MV-4-11 (cell line): ENCODE data around the gene HTN1.
"Not testable (repeated sequence)": the region's sequence is repeated elsewhere in the genome, so short reads cannot be mapped to it uniquely, and the experiment has no call there.

Experiments
- DNase-seq: peaks from one replicate; lab custom pipeline; 2025; lab: John Stamatoyannopoulos, UW

The HTN1 gene

GRCh38 chr4:70050138-70050537 is at the start of gene HTN1:
TSS of gene HTN1 (plus strand) at chr4:70050438. CDS start at chr4:70053077, 2,639 bp downstream.
- not testable (repeated sequence) for DNase-seq

- DNase-seq = no peak
Measured at GRCh38 chr4:70000711-70001110, 49.5 kb upstream of the HTN1 start.

GRCh38 chr4:70002507-70002906 is 47.7 kb upstream of the HTN1 start:
- no peak for DNase-seq

- DNase-seq = no peak
Measured at GRCh38 chr4:70008771-70009170, 41.5 kb upstream of the HTN1 start.

- DNase-seq = not testable (repeated sequence)
Measured at GRCh38 chr4:70019006-70019405, 31.2 kb upstream of the HTN1 start.

- no peak for DNase-seq
Measured at GRCh38 chr4:70023218-70023617, 27.0 kb upstream of the HTN1 start.

GRCh38 chr4:70027011-70027410 is 23.2 kb upstream of the HTN1 start:
- no peak for DNase-seq

GRCh38 chr4:70028159-70028558 is 22.1 kb upstream of the HTN1 start, which contains the start of gene HTN3:
TSS of gene HTN3 (plus strand) at chr4:70028459. CDS start at chr4:70030741, 2,282 bp downstream.
- DNase-seq = not testable (repeated sequence)

- DNase-seq = not testable (repeated sequence)
Measured at GRCh38 chr4:70037559-70037958, 12.7 kb upstream of the HTN1 start.

GRCh38 chr4:70039928-70040327 is 10.3 kb upstream of the HTN1 start:
- DNase-seq = not testable (repeated sequence)

- DNase-seq = no peak
Measured at GRCh38 chr4:70041652-70042286, 8.5 kb upstream of the HTN1 start.

- DNase-seq = not testable (repeated sequence)
Measured at GRCh38 chr4:70056534-70056933, 6.3 kb downstream of the HTN1 start.

GRCh38 chr4:70057651-70058050 is 7.4 kb downstream of the HTN1 start:
- DNase-seq = no peak

GRCh38 chr4:70059149-70059548 is 8.9 kb downstream of the HTN1 start:
- DNase-seq = no peak

- DNase-seq = no peak
Measured at GRCh38 chr4:70062000-70062399, 11.8 kb downstream of the HTN1 start.

- no peak for DNase-seq
Measured at GRCh38 chr4:70080205-70080604, 30.0 kb downstream of the HTN1 start.

GRCh38 chr4:70099206-70099605 is 49.0 kb downstream of the HTN1 start:
- no peak for DNase-seq
